HG02759 (cell line): Measurements from ENCODE around the gene RNF4.
"Not testable (repeated sequence)": the region's sequence is repeated elsewhere in the genome, so short reads cannot be mapped to it uniquely, and the experiment has no call there.

Experiments used
- ATAC-seq: cut with Tn5 transposase; IDR thresholded peaks from one replicate; pipeline ENCODE4 v1.9.1; 2021; ENCODE audit warnings: mild to moderate bottlenecking, moderate library complexity; ENCODE audit not compliant: unreplicated experiment

The RNF4 gene

DNA sequence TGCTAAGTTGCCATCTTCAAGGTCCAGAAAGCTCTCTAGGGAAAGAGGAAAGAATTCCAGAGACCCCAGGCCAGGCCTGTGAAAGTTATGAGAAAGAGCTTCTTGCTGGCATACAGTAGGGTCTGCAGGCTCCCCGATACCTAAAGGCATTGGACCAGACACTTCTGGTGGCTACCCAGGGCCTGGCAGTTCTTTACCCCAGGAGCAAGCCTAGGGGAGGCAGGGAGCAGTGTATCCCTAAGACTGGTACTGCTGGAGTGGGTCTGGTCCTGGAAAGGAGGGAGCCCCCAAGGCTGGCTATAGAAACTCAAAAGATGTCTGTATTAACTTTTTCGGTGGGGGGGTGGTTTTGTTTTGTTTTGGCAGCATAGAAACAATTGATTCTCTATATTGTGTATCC, 47.7 kb downstream of the RNF4 start:
- no peak for ATAC-seq

DNA sequence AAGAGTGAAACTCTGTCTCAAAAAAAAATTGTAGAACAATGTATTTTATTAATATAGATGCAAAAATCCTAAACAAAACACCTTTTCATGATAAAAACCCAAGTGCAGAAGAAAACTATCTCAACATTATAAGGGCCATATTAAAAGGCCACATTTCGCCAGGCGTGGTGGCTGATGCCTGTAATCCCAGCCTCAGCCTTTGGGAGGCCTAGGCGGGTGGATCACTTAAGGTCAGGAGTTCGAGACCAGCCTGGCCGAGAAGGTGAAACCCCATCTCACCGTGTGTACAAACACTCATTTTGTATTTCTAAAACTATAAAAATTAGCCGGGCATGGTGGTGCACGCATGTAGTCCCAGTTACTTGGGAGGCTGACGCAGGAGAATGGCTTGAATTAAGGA, 57.7 kb downstream of the RNF4 start:
- ATAC-seq: no peak

- no peak for ATAC-seq
These were observed 66.0 kb downstream of the RNF4 start for GRCh38 chr4:2534904-2535375.

DNA sequence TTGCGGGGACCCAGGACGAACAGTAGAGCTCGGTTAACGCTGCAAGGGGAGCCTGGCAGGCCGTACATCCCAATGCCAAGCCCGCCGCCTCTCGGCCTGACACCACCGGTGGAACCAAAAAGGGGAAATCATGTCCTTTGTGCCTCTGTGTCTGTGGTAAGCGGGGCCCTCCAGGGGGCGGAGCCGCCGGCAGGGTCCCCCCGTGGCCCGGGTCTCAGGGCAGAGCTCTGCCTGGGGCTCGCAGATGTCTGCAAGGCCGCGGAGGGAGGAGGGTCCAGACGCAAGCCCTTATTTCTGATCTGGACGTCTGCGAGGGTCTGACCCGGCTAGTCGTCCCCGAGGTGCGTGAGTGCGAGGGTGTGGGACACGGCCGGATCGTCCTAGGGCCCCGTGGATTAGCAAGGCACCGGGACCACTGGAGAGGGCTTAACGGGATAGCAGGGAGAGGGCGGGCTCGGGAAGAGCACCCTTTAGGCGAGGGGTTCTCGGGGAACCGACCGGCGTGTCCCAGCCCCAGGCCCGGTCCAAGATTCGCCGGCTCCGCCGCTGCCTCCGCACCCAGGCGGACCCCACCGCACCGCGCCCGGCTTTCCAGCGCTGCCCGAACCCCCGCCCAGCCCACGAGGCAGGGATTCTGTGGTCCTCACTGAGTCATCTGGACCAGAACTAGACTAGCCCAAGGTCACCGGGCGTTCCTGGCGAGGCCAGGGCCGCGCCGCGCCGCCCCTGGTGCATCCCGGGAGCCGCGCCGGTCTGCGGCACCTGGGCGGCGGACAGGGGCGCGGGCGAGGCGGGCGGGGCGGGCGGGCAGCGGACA, 66.7 kb downstream of the RNF4 start:
- ATAC-seq: no peak

- peak; percentile 86 for ATAC-seq
These were observed 67.5 kb downstream of the RNF4 start, which contains the start of gene FAM193A for GRCh38 chr4:2536193-2537010. Gene FAM193A (plus strand): TSS chr4:2536647. CDS start chr4:2536916, 269 bp downstream.

DNA sequence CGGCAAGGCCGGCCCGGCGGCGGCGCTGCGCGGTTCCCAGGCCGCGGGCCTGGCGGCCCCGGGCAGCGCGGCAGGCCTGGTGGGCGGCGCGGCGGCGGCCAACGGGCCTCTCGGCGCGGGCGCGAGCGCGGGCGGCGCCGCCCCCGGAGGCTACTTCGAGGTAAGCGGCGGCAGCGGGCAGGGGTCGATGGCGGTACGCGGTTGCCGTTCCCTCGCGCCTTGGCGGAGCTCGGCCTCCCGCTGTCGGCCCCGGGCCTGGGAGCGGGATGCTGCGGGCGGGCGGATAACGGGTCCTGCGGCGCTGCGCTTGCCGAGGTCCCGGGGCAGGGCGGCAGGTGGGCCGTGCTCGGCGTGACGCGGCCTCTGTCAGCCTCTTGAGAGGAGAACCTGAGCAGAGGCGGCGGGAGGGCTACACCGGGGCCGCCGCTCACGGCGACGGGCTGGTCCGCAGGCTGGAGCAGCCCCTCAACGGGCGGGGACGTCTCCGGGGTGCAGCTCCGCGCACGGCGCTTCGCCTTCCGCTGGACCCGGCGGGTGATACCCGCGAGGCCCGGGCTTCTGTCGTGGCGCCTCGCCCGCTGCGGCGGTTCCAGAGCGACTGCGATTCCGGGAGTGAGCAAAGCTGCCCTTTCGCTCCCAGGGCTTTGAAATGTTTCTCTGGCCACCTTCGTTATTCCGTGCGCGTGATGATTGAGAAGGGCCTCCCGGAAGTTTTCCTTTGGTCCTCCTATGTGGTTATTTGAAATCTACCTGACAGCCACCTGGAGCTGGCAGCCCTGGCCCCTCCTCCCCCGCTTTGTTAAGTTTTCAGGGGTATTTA, 68.3 kb downstream of the RNF4 start:
- ATAC-seq: peak; percentile 28

GRCh38 chr4:2543580-2544191, 74.8 kb downstream of the RNF4 start:
- ATAC-seq: not testable (repeated sequence)

DNA sequence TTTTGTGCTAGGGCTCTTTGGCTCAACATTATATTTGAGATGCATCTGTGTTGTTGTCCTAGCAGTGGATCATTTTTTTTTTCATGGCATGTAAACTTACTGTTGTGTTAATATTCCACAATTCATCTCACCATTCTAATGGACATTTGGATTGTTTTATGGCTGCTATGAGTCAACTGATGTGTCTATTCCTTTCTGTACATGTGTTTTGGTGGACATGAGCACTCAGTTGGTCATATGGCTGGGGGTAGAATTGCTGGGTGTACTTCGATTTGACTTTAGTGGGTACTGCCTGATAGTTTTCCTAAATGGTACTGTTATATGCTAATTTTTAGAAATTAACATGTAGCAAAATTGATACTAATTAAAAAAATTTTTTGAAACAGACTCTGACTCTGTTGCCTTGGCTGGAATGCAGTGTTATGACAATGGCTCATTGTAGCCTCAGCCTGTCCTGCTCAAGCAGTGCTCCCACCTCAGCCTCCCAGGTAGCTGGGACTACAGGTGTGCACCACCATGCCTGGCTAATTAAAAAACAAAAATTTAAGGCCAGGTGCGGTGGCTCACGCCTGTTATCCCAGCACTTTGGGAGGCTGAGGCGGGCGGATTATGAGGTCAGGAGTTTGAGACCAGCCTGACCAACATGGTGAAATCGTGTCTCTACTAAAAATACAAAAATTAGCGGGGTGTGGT, 76.6 kb downstream of the RNF4 start:
- no peak for ATAC-seq

- no peak for ATAC-seq
These were observed 77.4 kb downstream of the RNF4 start for GRCh38 chr4:2546286-2546823.

- not testable (repeated sequence) for ATAC-seq
These were observed 78.2 kb downstream of the RNF4 start for GRCh38 chr4:2546961-2547691.

DNA sequence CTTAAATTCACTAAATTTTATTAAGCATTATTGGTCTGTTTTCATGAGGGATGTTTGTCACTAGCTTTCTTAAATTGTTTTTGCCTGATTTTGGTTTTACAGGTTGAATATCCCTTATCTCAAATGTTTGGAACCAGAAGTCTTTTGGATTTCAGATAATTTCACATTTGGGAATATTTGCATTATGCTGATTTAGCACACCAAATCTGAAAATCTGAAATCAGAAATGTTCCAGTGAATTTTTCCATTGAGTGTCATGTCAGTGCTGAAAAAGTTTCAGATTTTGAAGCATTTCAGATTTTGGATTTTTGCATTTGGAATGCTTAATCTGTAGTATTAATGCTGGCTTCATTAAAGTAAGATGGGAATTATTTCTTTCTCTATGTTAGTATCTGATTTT, 82.2 kb downstream of the RNF4 start:
- no peak for ATAC-seq

GRCh38 chr4:2552806-2553205, 83.9 kb downstream of the RNF4 start:
- ATAC-seq: no peak

GRCh38 chr4:2558301-2558700, 89.4 kb downstream of the RNF4 start:
- no peak for ATAC-seq

DNA sequence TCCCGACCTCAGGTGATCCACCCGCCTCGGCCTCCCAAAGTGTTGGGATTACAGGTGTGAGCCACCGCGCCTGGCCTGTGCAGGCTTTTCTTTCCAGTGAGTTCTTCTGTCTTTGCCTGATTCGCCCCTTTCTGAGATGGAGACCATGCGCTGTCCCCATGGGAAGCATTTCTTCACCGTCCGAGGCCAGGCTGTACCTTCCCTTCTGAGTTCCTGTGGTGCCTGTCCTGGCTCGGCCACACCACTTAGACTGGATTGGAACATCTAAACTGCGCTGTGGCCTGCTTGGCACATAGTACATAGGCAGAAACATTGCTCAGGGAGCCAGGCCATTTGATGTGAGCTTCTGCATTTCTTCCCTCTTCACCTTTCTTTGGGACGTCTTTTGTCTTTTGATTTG, 91.3 kb downstream of the RNF4 start:
- no peak for ATAC-seq
